Neuronal stem cell (in vitro differentiated cells): Measurements from ENCODE around the gene H6PD.
A peak's percentile ranks its signal among the peaks of the same experiment; 100 is the strongest.

ENCODE experiments used
- DNase-seq: peaks from one replicate; pipeline ENCODE4 v3.0.0-alpha.2; 2013; ENCODE audit warnings: low spot score
- H2AFZ ChIP-seq: one replicate; pipeline ENCODE4 v1.6.1; 2013; ENCODE audit warnings: mild to moderate bottlenecking, low read length, inconsistent platforms
- H2AK5ac ChIP-seq: 2 replicates; pipeline ENCODE4 v1.6.1; 2013; ENCODE audit warnings: low read depth, mild to moderate bottlenecking, inconsistent platforms, low read length, moderate library complexity, mixed read lengths
- H2BK120ac ChIP-seq: 2 replicates; pipeline ENCODE4 v1.6.1; 2013; ENCODE audit warnings: low read depth, mild to moderate bottlenecking, inconsistent platforms, low read length, moderate library complexity, mixed read lengths
- H2BK12ac ChIP-seq: one replicate; pipeline ENCODE4 v1.6.1; 2013; ENCODE audit warnings: low read length, inconsistent platforms
- H2BK15ac ChIP-seq: 2 replicates; pipeline ENCODE4 v1.6.1; 2013; ENCODE audit warnings: mild to moderate bottlenecking, low read length, inconsistent platforms, mixed read lengths
- H2BK5ac ChIP-seq: one replicate; pipeline ENCODE4 v1.6.1; 2013; ENCODE audit warnings: inconsistent platforms, mild to moderate bottlenecking, low read length, moderate library complexity
- H3K14ac ChIP-seq: one replicate; pipeline ENCODE4 v1.6.1; 2013; ENCODE audit warnings: low read length, inconsistent platforms
- H3K18ac ChIP-seq: 2 replicates; pipeline ENCODE4 v1.6.1; 2013; ENCODE audit warnings: low read length, inconsistent platforms
- H3K23ac ChIP-seq: 2 replicates; pipeline ENCODE4 v1.6.1; 2013; ENCODE audit warnings: low read depth, mild to moderate bottlenecking, mixed read lengths, low read length, inconsistent platforms; ENCODE audit not compliant: poor library complexity
- H3K27ac ChIP-seq: replicated peaks from 3 replicates; pipeline ENCODE4 v1.5.1; 2013; ENCODE audit warnings: low read length, inconsistent platforms
- H3K27me3 ChIP-seq, 3 experiments: 2 replicates each; pipeline ENCODE4 v1.6.1; 2013; ENCODE audit warnings: low read length in 3 of 3, mild to moderate bottlenecking in 2 of 3, inconsistent platforms in 1 of 3, low read depth in 1 of 3, mixed read lengths in 1 of 3, moderate library complexity in 1 of 3; ENCODE audit not compliant: control insufficient read depth in 3 of 3, insufficient read depth in 3 of 3
- H3K36me3 ChIP-seq, 2 donors: replicated peaks in 1 of 2; 2 replicates each; pipeline ENCODE4 v1.6.1; 2013; ENCODE audit warnings: low read length in 2 of 2; ENCODE audit not compliant: control insufficient read depth in 2 of 2, insufficient read depth in 2 of 2
- H3K4ac ChIP-seq: 2 replicates; pipeline ENCODE4 v1.6.1; 2013; ENCODE audit warnings: inconsistent platforms, mild to moderate bottlenecking, low read length, moderate library complexity
- H3K4me1 ChIP-seq, 2 donors: 1 replicate in 1 of 2; 2 replicates in 1 of 2; pipeline ENCODE4 v1.6.1; 2013; ENCODE audit warnings: low read length in 2 of 2, low read depth in 1 of 2; ENCODE audit not compliant: control insufficient read depth in 2 of 2, insufficient read depth in 1 of 2
- H3K4me2 ChIP-seq: one replicate; pipeline ENCODE4 v1.6.1; 2013; ENCODE audit warnings: mild to moderate bottlenecking, low read length, inconsistent platforms; ENCODE audit not compliant: insufficient read depth, poor library complexity, severe bottlenecking
- H3K4me3 ChIP-seq, 2 donors: 2 replicates each; pipeline ENCODE4 v1.5.1; 2013; ENCODE audit warnings: low read length in 2 of 2, mild to moderate bottlenecking in 2 of 2, inconsistent platforms in 1 of 2, moderate library complexity in 1 of 2
- H3K79me1 ChIP-seq: one replicate; pipeline ENCODE4 v1.6.1; 2013; ENCODE audit warnings: low read depth, mild to moderate bottlenecking, inconsistent platforms, low read length, moderate library complexity
- H3K9ac ChIP-seq: one replicate; pipeline ENCODE4 v1.6.1; 2013; ENCODE audit warnings: mild to moderate bottlenecking, low read depth, low read length, inconsistent platforms; ENCODE audit not compliant: poor library complexity
- H3K9me3 ChIP-seq, 2 donors: replicated peaks in 1 of 2; 2 replicates each; pipeline versions ENCODE3 to v1.6.1; 2013; ENCODE audit warnings: low read length in 2 of 2, mild to moderate bottlenecking in 2 of 2, inconsistent platforms in 1 of 2, low read depth in 1 of 2, mixed read lengths in 1 of 2, moderate library complexity in 1 of 2; ENCODE audit not compliant: control insufficient read depth in 2 of 2, insufficient read depth in 1 of 2
- H4K8ac ChIP-seq: one replicate; pipeline ENCODE4 v1.6.1; 2013; ENCODE audit warnings: low read depth, mild to moderate bottlenecking, inconsistent platforms, low read length, moderate library complexity
- H4K91ac ChIP-seq: one replicate; pipeline ENCODE4 v1.6.1; 2013; ENCODE audit warnings: low read length, low read depth, mild to moderate bottlenecking, inconsistent platforms; ENCODE audit not compliant: poor library complexity
- WGBS, 2 donors: extraction: QIAGEN DNeasy Blood & Tissue Kit; methylation state at CpG; one replicate each; pipeline ENCODE4 v1.1.7; 2013; ENCODE audit warnings: missing lambda C conversion rate in 2 of 2, mixed read lengths in 1 of 2; ENCODE audit not compliant: insufficient read length in 2 of 2, insufficient replicate concordance in 1 of 2; ENCODE audit errors: extremely low coverage in 2 of 2; 5-methylcytosine and 5-hydroxymethylcytosine counted together

H6PD gene

DNA sequence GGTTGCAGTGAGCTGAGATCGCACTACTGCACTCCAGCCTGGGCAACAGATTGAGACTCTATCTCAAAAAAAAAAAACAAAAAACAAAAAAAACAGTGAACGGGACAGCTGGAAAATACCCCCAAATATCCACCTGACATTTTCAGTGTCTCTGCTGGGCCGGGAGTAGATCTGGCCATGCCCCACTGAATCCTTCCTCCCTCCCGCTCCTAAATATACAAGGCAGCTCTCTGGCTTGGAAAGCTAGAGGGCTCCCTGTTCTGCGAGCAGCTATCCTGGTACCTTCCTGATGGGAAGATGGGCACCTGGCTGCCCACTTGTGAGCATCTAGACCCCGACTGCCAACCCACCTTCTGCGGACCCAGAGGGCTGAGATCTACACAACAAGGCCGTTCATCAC lies 79.5 kb downstream of the H6PD start:
- Histone ChIP-seq H3K9ac (no peak overlapping the region), H3K14ac (no peak overlapping the region), H3K23ac (peak overlapping the region; percentile 57), H3K4me2 (no peak overlapping the region), H4K8ac (no peak overlapping the region), H2BK5ac (no peak overlapping the region), H3K18ac (no peak overlapping the region), H3K27ac (no peak overlapping the region), H4K91ac (no peak overlapping the region), H2AK5ac (no peak overlapping the region), H2BK120ac (no peak overlapping the region), H3K4me3 (no peak overlapping the region), H3K4ac (no peak overlapping the region), H3K9me3 (no peaks in the 10 kb centered on the region), H3K36me3 (no peaks in the 10 kb centered on the region), H2BK15ac (no peak overlapping the region), H2BK12ac (no peak overlapping the region), H3K79me1 (no peaks in the 10 kb centered on the region), H2AFZ (no peak overlapping the region), H3K4me1 (no peaks in the 10 kb centered on the region), H3K27me3 (peaks cover 0 to 46% (median 0%) of the 10 kb centered on the region in 3 experiments)
- no peak for DNase-seq
- no CpG with 5 or more reads among the region's 8 CpGs for WGBS, 2 donors

DNA sequence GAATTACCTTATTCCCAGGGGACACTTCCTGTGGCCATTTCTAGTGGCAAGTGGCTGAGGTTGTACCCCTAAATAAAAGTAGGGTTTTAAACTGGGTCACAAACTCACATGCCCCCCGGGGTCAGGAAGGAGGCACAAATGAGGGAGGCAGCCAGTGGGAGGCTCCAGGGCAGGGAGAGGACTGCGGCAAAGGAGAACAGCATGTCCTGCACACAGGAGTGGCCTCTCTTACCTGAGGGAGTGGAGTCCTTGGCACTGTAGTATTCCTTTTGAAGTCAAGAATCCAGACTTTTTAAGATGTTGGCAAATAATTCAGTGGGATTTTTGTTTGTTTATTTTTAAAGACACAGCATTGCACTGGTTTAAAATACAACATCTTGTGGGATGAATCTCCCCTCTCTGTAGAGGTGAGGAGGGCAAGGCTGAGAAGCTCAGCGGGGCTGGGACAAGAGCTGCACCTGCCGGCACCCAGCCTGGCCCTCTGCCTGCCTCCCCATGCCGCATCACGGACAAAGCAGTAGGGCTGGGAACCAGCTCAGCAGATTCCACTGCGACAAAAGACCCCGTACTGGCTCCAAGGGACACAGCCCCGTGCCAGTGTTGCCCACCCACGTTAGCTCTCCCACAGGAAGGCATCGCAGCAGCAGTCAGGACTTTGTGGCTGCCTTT lies 80.3 kb downstream of the H6PD start:
- Histone ChIP-seq H3K14ac (no peak overlapping the region), H2BK5ac (no peak overlapping the region), H4K8ac (no peak overlapping the region), H2BK120ac (no peak overlapping the region), H2BK15ac (no peak overlapping the region), H3K4me2 (no peak overlapping the region), H3K79me1 (no peaks in the 10 kb centered on the region), H3K4me1 (peaks cover 0 to 4% of the 10 kb centered on the region in 2 donors), H3K4me3 (no peak overlapping the region), H2AFZ (no peak overlapping the region), H4K91ac (no peak overlapping the region), H3K36me3 (no peaks in the 10 kb centered on the region), H3K27me3 (peaks cover 0 to 52% (median 0%) of the 10 kb centered on the region in 3 experiments), H3K23ac (peak overlapping the region; percentile 81), H3K27ac (no peak overlapping the region), H3K9me3 (no peaks in the 10 kb centered on the region), H2AK5ac (peak overlapping the region; percentile 24), H2BK12ac (no peak overlapping the region), H3K18ac (no peak overlapping the region), H3K4ac (no peak overlapping the region), H3K9ac (no peak overlapping the region)
- no CpG with 5 or more reads among the region's 11 CpGs for WGBS, 2 donors
- DNase-seq = no peak

DNA sequence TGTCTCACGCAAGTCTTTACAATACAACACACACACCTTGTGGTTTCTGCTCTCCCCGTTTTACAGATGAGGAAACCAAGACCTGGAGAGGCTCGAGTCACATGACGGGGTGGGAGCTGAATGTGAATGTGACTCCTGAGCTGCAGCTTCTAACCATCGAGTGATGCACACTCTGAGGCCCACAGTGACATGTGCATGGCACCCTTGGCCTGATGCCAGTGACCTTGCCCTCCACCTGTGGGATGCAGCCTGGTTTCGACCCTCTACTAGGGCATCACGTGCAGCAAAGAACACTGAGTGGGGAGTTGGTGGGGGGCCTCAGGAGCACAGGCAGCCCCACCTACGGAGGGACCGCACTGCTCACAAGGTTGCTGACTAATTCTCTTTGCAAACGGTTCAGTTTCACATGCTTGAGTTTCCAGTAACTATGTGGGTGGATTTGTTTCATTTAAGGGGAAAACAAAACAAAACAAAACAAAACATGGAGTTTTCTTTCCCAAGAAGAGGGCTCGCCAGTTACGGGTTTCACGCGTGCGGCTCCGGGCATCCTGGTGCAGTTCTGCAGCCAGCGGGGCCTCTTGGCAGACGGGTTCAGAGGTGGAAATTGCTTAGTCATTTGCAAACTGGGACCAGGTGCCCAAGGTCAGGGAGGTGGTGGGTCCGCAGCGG lies 81.0 kb downstream of the H6PD start:
- no peak for DNase-seq
- no peak overlapping the region for H2BK12ac ChIP-seq
- H2BK15ac ChIP-seq = no peak overlapping the region
- H3K4ac ChIP-seq = no peak overlapping the region
- no peak overlapping the region for H2AFZ ChIP-seq
- H3K23ac ChIP-seq = peak overlapping the region; percentile 81
- no peak overlapping the region for H3K18ac ChIP-seq
- H2BK5ac ChIP-seq = no peak overlapping the region
- H3K27me3 ChIP-seq = peaks cover 0 to 58% (median 0%) of the 10 kb centered on the region in 3 experiments
- H3K4me3 ChIP-seq = no peak overlapping the region
- no peaks in the 10 kb centered on the region for H3K9me3 ChIP-seq
- no peak overlapping the region for H3K4me2 ChIP-seq
- no peaks in the 10 kb centered on the region for H3K79me1 ChIP-seq
- no peak overlapping the region for H2BK120ac ChIP-seq
- H4K8ac ChIP-seq = no peak overlapping the region
- H3K14ac ChIP-seq = no peak overlapping the region
- no peak overlapping the region for H3K27ac ChIP-seq
- no peak overlapping the region for H4K91ac ChIP-seq
- H3K36me3 ChIP-seq = no peaks in the 10 kb centered on the region
- peaks cover 0 to 11% of the 10 kb centered on the region in 2 donors for H3K4me1 ChIP-seq
- H2AK5ac ChIP-seq = peak overlapping the region; percentile 40
- H3K9ac ChIP-seq = no peak overlapping the region
- no CpG with 5 or more reads among the region's 20 CpGs for WGBS, 2 donors

DNA sequence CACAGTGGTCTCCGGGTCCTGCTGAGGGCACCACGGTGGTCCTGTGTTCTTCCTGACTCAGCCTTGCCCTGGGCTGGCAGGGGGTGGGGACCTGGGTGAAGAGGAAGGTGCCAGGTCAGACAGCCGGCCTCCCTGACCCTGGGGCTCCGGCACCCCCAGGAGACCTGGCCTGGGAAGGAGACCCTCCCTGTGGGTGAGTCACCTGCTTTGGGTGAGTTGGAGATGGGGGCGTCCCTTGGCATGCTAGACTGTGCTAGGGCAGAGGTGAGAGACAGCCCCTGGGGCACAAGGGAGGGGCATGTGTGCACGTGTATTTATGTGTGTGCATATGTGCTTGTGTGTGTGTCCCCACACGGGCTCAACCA lies 81.5 kb downstream of the H6PD start:
- no peak overlapping the region for H3K9ac ChIP-seq
- H3K18ac ChIP-seq = no peak overlapping the region
- H2BK5ac ChIP-seq = no peak overlapping the region
- no peak overlapping the region for H2AFZ ChIP-seq
- no peak overlapping the region for H3K14ac ChIP-seq
- no peak overlapping the region for H2BK12ac ChIP-seq
- H4K91ac ChIP-seq = no peak overlapping the region
- WGBS, 2 donors = no CpG with 5 or more reads among the region's 7 CpGs
- no peak overlapping the region for H2BK15ac ChIP-seq
- no peak overlapping the region for H3K4ac ChIP-seq
- no peak overlapping the region for H4K8ac ChIP-seq
- H2BK120ac ChIP-seq = no peak overlapping the region
- H3K4me3 ChIP-seq = no peak overlapping the region
- no peak overlapping the region for H3K4me2 ChIP-seq
- DNase-seq = no peak
- H3K4me1 ChIP-seq = peaks cover 0 to 16% of the 10 kb centered on the region in 2 donors
- H3K23ac ChIP-seq = peak overlapping the region; percentile 8
- H3K27me3 ChIP-seq = peaks cover 0 to 63% (median 0%) of the 10 kb centered on the region in 3 experiments
- no peaks in the 10 kb centered on the region for H3K36me3 ChIP-seq
- H3K79me1 ChIP-seq = no peaks in the 10 kb centered on the region
- H3K9me3 ChIP-seq = no peaks in the 10 kb centered on the region
- peak overlapping the region; percentile 40 for H2AK5ac ChIP-seq
- no peak overlapping the region for H3K27ac ChIP-seq
